VCaP (cell line): Measurements from ENCODE around the gene ZCCHC7.

Experiments used
- H3K27ac ChIP-seq: fragments of 450-650 bp; 2 replicates; pipeline ENCODE4 v1.5.1; 2017
- TF ChIP-seq, protein P1 (sequence below): fragments of 450-650 bp; conservative IDR thresholded peaks from 2 replicates; pipeline ENCODE4 v1.5.1; 2017; ENCODE audit warnings: mild to moderate bottlenecking, moderate library complexity

Gene ZCCHC7

GRCh38 chr9:37381094-37381741 is 260.8 kb downstream of the ZCCHC7 start:
- TF ChIP-seq, protein P1, sequence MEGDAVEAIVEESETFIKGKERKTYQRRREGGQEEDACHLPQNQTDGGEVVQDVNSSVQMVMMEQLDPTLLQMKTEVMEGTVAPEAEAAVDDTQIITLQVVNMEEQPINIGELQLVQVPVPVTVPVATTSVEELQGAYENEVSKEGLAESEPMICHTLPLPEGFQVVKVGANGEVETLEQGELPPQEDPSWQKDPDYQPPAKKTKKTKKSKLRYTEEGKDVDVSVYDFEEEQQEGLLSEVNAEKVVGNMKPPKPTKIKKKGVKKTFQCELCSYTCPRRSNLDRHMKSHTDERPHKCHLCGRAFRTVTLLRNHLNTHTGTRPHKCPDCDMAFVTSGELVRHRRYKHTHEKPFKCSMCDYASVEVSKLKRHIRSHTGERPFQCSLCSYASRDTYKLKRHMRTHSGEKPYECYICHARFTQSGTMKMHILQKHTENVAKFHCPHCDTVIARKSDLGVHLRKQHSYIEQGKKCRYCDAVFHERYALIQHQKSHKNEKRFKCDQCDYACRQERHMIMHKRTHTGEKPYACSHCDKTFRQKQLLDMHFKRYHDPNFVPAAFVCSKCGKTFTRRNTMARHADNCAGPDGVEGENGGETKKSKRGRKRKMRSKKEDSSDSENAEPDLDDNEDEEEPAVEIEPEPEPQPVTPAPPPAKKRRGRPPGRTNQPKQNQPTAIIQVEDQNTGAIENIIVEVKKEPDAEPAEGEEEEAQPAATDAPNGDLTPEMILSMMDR, result no peak
- no peak overlapping the region for H3K27ac ChIP-seq

- no peak overlapping the region for H3K27ac ChIP-seq
Measured at GRCh38 chr9:37382161-37382981, 262.0 kb downstream of the ZCCHC7 start.

GRCh38 chr9:37382982-37383357 is 262.6 kb downstream of the ZCCHC7 start:
- TF ChIP-seq, protein P1, result no peak
- no peak overlapping the region for H3K27ac ChIP-seq

More at GRCh38 chr9:37382161-37382981, 262.0 kb downstream of the ZCCHC7 start:
- TF ChIP-seq, protein P1, result no peak

GRCh38 chr9:37383393-37383792 is 263.0 kb downstream of the ZCCHC7 start:
- TF ChIP-seq, protein P1, result no peak
- no peak overlapping the region for H3K27ac ChIP-seq

DNA sequence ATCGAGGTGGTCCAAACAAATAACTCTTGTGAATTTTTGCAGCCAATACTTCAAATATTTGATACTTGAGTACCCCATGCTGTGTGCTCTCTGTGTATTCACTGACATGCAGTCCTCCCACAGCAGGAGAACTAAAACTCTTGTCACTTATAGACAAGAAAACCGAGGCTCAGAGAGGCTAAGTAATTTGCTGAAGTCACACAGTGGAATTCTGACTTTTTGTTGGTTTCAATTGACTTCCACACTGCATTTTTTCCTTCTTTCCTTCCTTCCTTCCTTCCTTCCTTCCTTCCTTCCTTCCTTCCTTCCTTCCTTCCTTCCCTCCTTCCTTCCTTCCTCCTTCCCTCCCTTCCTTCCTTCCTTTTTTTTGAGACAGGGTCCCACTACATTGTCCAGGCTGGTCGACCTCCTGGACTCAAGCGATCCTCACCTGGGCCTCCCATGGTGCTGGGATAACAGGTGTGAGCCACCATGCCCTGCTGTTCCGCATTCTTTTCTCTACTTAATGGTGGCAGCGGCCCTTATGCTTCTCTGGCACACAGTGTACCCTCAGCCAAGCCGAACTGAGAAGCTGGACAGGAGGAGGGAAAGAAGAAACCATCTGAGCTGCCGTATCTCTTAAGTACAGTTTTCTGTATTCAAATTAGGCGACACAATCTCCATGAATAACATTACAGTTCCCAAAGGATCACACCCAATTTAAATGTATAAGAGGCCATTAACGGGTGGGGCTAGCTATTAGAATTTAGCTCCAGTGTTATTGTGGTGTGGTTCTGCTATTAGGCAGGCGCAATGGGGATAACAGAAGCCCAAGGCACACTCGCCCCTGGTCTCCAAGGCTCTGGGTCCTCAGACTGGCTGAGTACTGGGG is 263.7 kb downstream of the ZCCHC7 start:
- TF ChIP-seq, protein P1, result no peak
- no peak overlapping the region for H3K27ac ChIP-seq

DNA sequence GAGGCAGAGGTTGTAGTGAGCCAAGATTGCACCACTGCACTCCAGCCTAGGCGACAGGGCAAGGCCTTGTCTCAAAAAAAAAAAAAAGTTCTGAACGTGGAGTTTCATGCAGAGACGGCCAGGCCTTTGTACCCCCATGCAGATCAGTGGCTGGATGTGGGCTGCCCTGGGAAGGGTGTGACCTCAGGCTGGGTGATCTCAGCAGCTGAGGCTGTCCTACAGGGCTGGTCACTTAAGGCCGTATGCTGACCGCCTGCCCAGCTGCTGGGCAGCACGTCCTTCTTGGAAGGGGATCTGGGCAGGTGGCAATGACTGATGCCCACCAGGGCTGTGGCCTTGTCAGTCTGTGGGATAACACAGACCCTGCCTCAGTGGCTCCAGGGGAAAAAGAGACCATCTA is 264.9 kb downstream of the ZCCHC7 start:
- TF ChIP-seq, protein P1, result no peak
- no peak overlapping the region for H3K27ac ChIP-seq

DNA sequence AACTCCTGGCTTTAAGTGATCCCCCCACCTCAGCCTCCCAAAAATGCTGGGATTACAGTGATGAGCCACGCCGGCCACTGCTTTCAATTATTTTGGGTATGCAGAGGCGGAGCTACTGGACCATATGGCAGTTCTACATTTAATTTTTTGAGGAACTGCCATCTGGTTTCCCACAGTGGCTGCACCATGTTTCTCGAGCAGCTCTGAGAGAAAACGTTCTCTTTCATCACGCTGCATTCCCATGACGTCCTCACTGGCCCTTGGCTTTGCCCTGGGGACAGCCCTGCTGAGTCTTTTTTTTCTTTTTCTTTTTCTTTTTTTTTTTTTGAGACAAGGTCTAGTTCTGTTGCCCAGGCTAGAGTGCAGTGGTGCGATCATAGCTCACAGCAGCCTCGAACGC is 266.6 kb downstream of the ZCCHC7 start:
- TF ChIP-seq, protein P1, result no peak
- no peak overlapping the region for H3K27ac ChIP-seq
